Measurements from ENCODE around the gene DUSP5.

DNA sequence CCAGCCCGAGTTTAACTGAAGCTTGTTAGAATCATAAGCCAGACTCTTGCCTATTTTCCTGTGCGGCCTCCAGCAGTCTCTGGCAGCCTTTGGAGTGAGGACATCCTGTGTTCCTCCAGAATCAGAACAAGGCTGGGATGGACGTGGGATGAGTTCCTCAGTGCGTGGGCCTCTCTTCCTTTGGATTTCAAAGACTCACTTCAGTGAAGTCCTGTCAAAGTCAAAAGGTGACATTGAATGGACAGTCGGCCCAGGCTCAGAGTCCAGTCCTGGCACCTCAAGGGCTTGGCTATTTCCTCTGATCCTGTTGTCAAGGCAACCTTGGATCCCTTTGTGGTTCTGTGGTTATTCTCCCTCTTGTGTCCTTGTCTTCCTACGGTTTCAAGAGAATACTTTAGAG is 48.4 kb downstream of the DUSP5 start:
- no peak for TF ChIP-seq CTCF (IDR thresholded peaks at IDR 0.05)
- TF ChIP-seq POLR2A (IDR thresholded peaks at IDR 0.05): no peak
- TF ChIP-seq EP300 (IDR thresholded peaks at IDR 0.05; ENCODE audit: low read depth): no peak

Data from transverse colon (tissue), 3 donors.